ENCODE measurements around the gene CCDC107. TPM values are rescaled to one million over a fixed set of nuclear protein-coding genes. Genes with fewer than 3 reads are reported as not detected.

Gene CCDC107
- total RNA-seq, 2 experiments from 2014 or later: 11.4 to 20.3 TPM

- TF ChIP-seq EZH2phosphoT487 (IDR thresholded peaks at IDR 0.05; ENCODE audit: borderline replicate concordance, low read depth, low read length): no peak
- TF ChIP-seq CTCF (conservative IDR thresholded peaks at IDR 0.05; ENCODE audit: low read length): peak; percentile 65
- peaks cover 63% of the 10 kb centered on the region for H3K4me1 ChIP-seq (ENCODE audit: insufficient read depth, low read length, poor library complexity, severe bottlenecking)
- H3K79me2 ChIP-seq (ENCODE audit: insufficient read depth, low read depth, low read length): peaks cover 6% of the 10 kb centered on the region; the same call in 1 of the 2 replicates
- H3K36me3 ChIP-seq (ENCODE audit: insufficient read depth, low read length): peaks cover 27% of the 10 kb centered on the region
- H3K9me2 ChIP-seq (ENCODE audit: insufficient read depth, low read length): no peaks in the 10 kb centered on the region
- H3K9me3 ChIP-seq (ENCODE audit: low read length): no peaks in the 10 kb centered on the region
- no TSS peak for BruUV-seq (replicated peaks)
- DNase-seq (ENCODE audit: low spot score): peak; percentile 79
- no peaks in the 10 kb centered on the region for H4K20me1 ChIP-seq (ENCODE audit: insufficient read depth, low read length)
- POLR2A ChIA-PET: interaction anchor here (0.8 to 11.0 kb wide), 9 partner anchors 9 to 80 kb away, joined by 3 to 110 read pairs (median 5); partner anchors contain the start of genes ARHGEF39 and SIT1
- CTCF ChIA-PET (ENCODE audit: unreplicated experiment): interaction anchor here (1.0 to 1.3 kb wide), 5 partner anchors 13 to 111 kb away, joined by 3 to 4 read pairs (median 3); partner anchors contain the start of gene ARHGEF39
- intact Hi-C loops (cut with micrococcal nuclease; ENCODE audit: unreplicated experiment): loop anchor here (5.0 kb wide), 2 partner anchors 140 to 500 kb away; partner anchors contain the start of gene ATOSB
- H3K27ac ChIP-seq (ENCODE audit: low read depth, low read length, poor library complexity, severe bottlenecking): peak overlapping the region; percentile 92
- peak overlapping the region; percentile 25; the same call in 1 of the 2 replicates for H2AFZ ChIP-seq (ENCODE audit: low read length)
- peak overlapping the region; percentile 90 for H3K4me2 ChIP-seq (ENCODE audit: low read length)
- H3K4me3 ChIP-seq (ENCODE audit: low read depth, low read length, poor library complexity, severe bottlenecking): peak overlapping the region; percentile 69
These were observed 41.2 kb upstream of the CCDC107 start for GRCh38 chr9:35616681-35617459.

- peaks cover 6% of the 10 kb centered on the region; the same call in 1 of the 2 replicates for H3K79me2 ChIP-seq (ENCODE audit: insufficient read depth, low read depth, low read length)
- H3K36me3 ChIP-seq (ENCODE audit: insufficient read depth, low read length): peaks cover 20% of the 10 kb centered on the region
- ChIA-PET CTCF (ENCODE audit: unreplicated experiment) (interaction anchor here (0.7 to 1.3 kb wide), 5 partner anchors 14 to 47 kb away, joined by 3 to 4 read pairs (median 3); partner anchors contain the start of gene ARHGEF39), POLR2A (interaction anchor here (0.9 to 11.0 kb wide), 10 partner anchors 10 to 79 kb away, joined by 3 to 110 read pairs (median 5); partner anchors contain the start of genes ARHGEF39 and SIT1)
- peaks cover 67% of the 10 kb centered on the region for H3K4me1 ChIP-seq (ENCODE audit: insufficient read depth, low read length, poor library complexity, severe bottlenecking)
- H3K27ac ChIP-seq (ENCODE audit: low read depth, low read length, poor library complexity, severe bottlenecking): peak overlapping the region; percentile 92
- peak overlapping the region; percentile 69 for H3K4me3 ChIP-seq (ENCODE audit: low read depth, low read length, poor library complexity, severe bottlenecking)
- TF ChIP-seq CTCF (conservative IDR thresholded peaks at IDR 0.05; ENCODE audit: low read length): peak; percentile 10
- TF ChIP-seq EZH2phosphoT487 (IDR thresholded peaks at IDR 0.05; ENCODE audit: borderline replicate concordance, low read depth, low read length): no peak
- H2AFZ ChIP-seq (ENCODE audit: low read length): peak overlapping the region; percentile 25; the same call in 1 of the 2 replicates
- H4K20me1 ChIP-seq (ENCODE audit: insufficient read depth, low read length): no peaks in the 10 kb centered on the region
- intact Hi-C loops (cut with micrococcal nuclease; ENCODE audit: unreplicated experiment): loop anchor here (5.0 kb wide), 2 partner anchors 140 to 500 kb away; partner anchors contain the start of gene ATOSB
- BruUV-seq (replicated peaks): TSS peak; percentile 88
- no peaks in the 10 kb centered on the region for H3K9me2 ChIP-seq (ENCODE audit: insufficient read depth, low read length)
- H3K4me2 ChIP-seq (ENCODE audit: low read length): peak overlapping the region; percentile 90
- no peaks in the 10 kb centered on the region for H3K9me3 ChIP-seq (ENCODE audit: low read length)
- DNase-seq (ENCODE audit: low spot score): no peak
These were observed 40.5 kb upstream of the CCDC107 start for GRCh38 chr9:35617548-35617947.

Data from OCI-LY7 (cell line).